ENCODE data around the gene CDR2. TPM values are rescaled to one million over a fixed set of nuclear protein-coding genes. Genes with fewer than 3 reads are reported as not detected.

CDR2 gene
- total RNA-seq, 1 donor from 2014 or later: 18.9 TPM

GRCh38 chr16:22337849-22338635 is 36.4 kb downstream of the CDR2 start:
- DNase-seq (ENCODE audit: extremely low spot score, unreplicated experiment): no peak
- Mint-ChIP-seq H3K27me3 (no peaks in the 10 kb centered on the region), H3K27ac (no peak overlapping the region), H3K9me3 (peaks cover 24% of the 10 kb centered on the region), H3K36me3 (peaks cover 53% of the 10 kb centered on the region), H3K4me3 (no peak overlapping the region), H3K4me1 (ENCODE audit: unreplicated experiment) (no peaks in the 10 kb centered on the region)
- TF ChIP-seq, protein P1, sequence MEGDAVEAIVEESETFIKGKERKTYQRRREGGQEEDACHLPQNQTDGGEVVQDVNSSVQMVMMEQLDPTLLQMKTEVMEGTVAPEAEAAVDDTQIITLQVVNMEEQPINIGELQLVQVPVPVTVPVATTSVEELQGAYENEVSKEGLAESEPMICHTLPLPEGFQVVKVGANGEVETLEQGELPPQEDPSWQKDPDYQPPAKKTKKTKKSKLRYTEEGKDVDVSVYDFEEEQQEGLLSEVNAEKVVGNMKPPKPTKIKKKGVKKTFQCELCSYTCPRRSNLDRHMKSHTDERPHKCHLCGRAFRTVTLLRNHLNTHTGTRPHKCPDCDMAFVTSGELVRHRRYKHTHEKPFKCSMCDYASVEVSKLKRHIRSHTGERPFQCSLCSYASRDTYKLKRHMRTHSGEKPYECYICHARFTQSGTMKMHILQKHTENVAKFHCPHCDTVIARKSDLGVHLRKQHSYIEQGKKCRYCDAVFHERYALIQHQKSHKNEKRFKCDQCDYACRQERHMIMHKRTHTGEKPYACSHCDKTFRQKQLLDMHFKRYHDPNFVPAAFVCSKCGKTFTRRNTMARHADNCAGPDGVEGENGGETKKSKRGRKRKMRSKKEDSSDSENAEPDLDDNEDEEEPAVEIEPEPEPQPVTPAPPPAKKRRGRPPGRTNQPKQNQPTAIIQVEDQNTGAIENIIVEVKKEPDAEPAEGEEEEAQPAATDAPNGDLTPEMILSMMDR (conservative IDR thresholded peaks at IDR 0.05): no peak

GRCh38 chr16:22337045-22337444 is 37.4 kb downstream of the CDR2 start:
- Mint-ChIP-seq H3K27me3 (no peaks in the 10 kb centered on the region), H3K4me1 (ENCODE audit: unreplicated experiment) (no peaks in the 10 kb centered on the region), H3K36me3 (peaks cover 59% of the 10 kb centered on the region), H3K9me3 (peaks cover 24% of the 10 kb centered on the region), H3K4me3 (no peak overlapping the region), H3K27ac (no peak overlapping the region)
- TF ChIP-seq, protein P1 (conservative IDR thresholded peaks at IDR 0.05): no peak
- no peak for DNase-seq (ENCODE audit: extremely low spot score, unreplicated experiment)

GRCh38 chr16:22336581-22336980 is 37.8 kb downstream of the CDR2 start:
- Mint-ChIP-seq H3K9me3 (peaks cover 24% of the 10 kb centered on the region), H3K4me3 (no peak overlapping the region), H3K27me3 (no peaks in the 10 kb centered on the region), H3K4me1 (ENCODE audit: unreplicated experiment) (no peaks in the 10 kb centered on the region), H3K36me3 (peaks cover 63% of the 10 kb centered on the region), H3K27ac (no peak overlapping the region)
- TF ChIP-seq, protein P1 (conservative IDR thresholded peaks at IDR 0.05): no peak
- DNase-seq (ENCODE audit: extremely low spot score, unreplicated experiment): no peak

DNA sequence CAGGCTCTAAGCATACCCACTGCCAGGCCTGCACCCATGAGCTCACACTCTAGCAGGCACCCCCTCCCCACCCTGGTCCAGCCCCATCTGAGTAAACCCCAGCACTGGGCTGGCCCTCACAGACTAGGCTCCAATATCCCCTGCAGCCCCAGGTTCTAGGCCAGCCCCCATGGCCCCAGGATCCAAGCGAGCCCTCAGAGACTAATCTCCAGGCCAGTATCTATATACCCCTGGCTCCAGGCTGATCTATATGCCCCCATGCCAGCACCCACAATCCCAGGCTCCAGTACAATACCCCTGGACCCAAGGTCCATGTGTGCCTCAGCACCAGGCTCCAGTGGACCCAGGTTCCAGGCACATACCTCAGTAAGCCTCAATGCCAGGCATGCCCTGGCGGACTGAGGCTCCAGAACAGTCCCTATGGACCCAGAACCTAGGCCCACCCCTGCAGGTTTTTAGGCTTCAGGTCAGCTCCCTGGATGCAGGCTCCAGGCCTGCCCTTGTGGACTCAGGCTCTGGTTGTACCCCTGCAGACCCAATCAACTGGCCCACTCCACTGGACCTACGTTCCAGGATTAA is 38.7 kb downstream of the CDR2 start:
- Mint-ChIP-seq H3K36me3 (peaks cover 67% of the 10 kb centered on the region), H3K4me1 (ENCODE audit: unreplicated experiment) (no peaks in the 10 kb centered on the region), H3K4me3 (no peak overlapping the region), H3K27me3 (no peaks in the 10 kb centered on the region), H3K9me3 (peaks cover 24% of the 10 kb centered on the region), H3K27ac (no peak overlapping the region)
- no peak for DNase-seq (ENCODE audit: extremely low spot score, unreplicated experiment)
- TF ChIP-seq, protein P1 (conservative IDR thresholded peaks at IDR 0.05): no peak

GRCh38 chr16:22333457-22333994 is 40.9 kb downstream of the CDR2 start:
- H3K27ac Mint-ChIP-seq: no peak overlapping the region
- TF ChIP-seq, protein P1 (conservative IDR thresholded peaks at IDR 0.05): no peak
- no peak overlapping the region for H3K4me3 Mint-ChIP-seq
- H3K4me1 Mint-ChIP-seq (ENCODE audit: unreplicated experiment): no peaks in the 10 kb centered on the region
- no peak for DNase-seq (ENCODE audit: extremely low spot score, unreplicated experiment)
- peaks cover 58% of the 10 kb centered on the region for H3K36me3 Mint-ChIP-seq
- no peaks in the 10 kb centered on the region for H3K27me3 Mint-ChIP-seq
- peaks cover 19% of the 10 kb centered on the region for H3K9me3 Mint-ChIP-seq
